Small intestine (tissue), 7 donors: ENCODE measurements around the gene MVP. TPM values are rescaled to one million over a fixed set of nuclear protein-coding genes. Genes with fewer than 3 reads are reported as not detected.
A peak's percentile ranks its signal among the peaks of the same experiment; 100 is the strongest.
"Not testable (repeated sequence)": the region's sequence is repeated elsewhere in the genome, so short reads cannot be mapped to it uniquely, and the experiment has no call there.

Source experiments
- DNase-seq, 2 donors: peaks; one replicate each; pipeline versions ENCODE4 v3.0.0 to v3.0.0-alpha.2; 2013
- FAIRE-seq: peaks from 2 replicates; lab custom pipeline; 2012; peaks lifted over from hg19 to GRCh38; lab: Jason Lieb, UNC
- H3K27ac ChIP-seq, 3 donors: one replicate each; pipeline ENCODE4 v1.5.1; 2013; ENCODE audit warnings: low read length in 2 of 3, mild to moderate bottlenecking in 2 of 3, control low read depth in 1 of 3, inconsistent platforms in 1 of 3, low read depth in 1 of 3, moderate library complexity in 1 of 3
- H3K27me3 ChIP-seq, 3 donors: one replicate each; pipeline ENCODE4 v1.6.1; 2013; ENCODE audit warnings: low read length in 3 of 3, inconsistent platforms in 1 of 3; ENCODE audit not compliant: control insufficient read depth in 3 of 3, insufficient read depth in 3 of 3
- H3K36me3 ChIP-seq, 3 donors: one replicate each; pipeline ENCODE4 v1.6.1; 2013; ENCODE audit warnings: low read length in 3 of 3, inconsistent platforms in 1 of 3, low read depth in 1 of 3, mild to moderate bottlenecking in 1 of 3, moderate library complexity in 1 of 3; ENCODE audit not compliant: control insufficient read depth in 3 of 3, insufficient read depth in 2 of 3
- H3K4me1 ChIP-seq, 3 donors: one replicate each; pipeline ENCODE4 v1.6.1; 2013; ENCODE audit warnings: low read length in 2 of 3, inconsistent platforms in 1 of 3, low read depth in 1 of 3, mild to moderate bottlenecking in 1 of 3, moderate library complexity in 1 of 3; ENCODE audit not compliant: control insufficient read depth in 3 of 3, insufficient read depth in 2 of 3
- H3K4me3 ChIP-seq, 3 donors: one replicate each; pipeline ENCODE4 v1.5.1; 2013; ENCODE audit warnings: low read length in 3 of 3, control low read depth in 1 of 3, inconsistent platforms in 1 of 3, low read depth in 1 of 3, mild to moderate bottlenecking in 1 of 3, moderate library complexity in 1 of 3
- H3K9me3 ChIP-seq, 2 donors: one replicate each; pipeline ENCODE4 v1.6.1; 2013; ENCODE audit warnings: low read depth in 1 of 2, low read length in 1 of 2; ENCODE audit not compliant: control insufficient read depth in 2 of 2, insufficient read depth in 1 of 2
- WGBS, 3 donors: extraction: QIAGEN DNeasy Blood & Tissue Kit; methylation state at CpG; one replicate each; pipeline ENCODE4 v1.1.7; 2013; 5-methylcytosine and 5-hydroxymethylcytosine counted together
- polyA plus RNA-seq, 4 donors: library from polyadenylated mRNA; stranded (reverse) in 3 of 4; unstranded in 1 of 4; fragments of 200-250 nt in 3 of 4; fragments of 120-200 nt in 1 of 4; gene quantifications; one replicate each; pipeline versions ENCODE4 v1.2.1 to v1.2.3, GENCODE V29; 2013
- donor health status: healthy with polysubstance abuse.
- donor health status: control.
- donor health status: control.
- donor health status: Bipolar disorder and iron deficiency.
- donor health status: healthy.

Gene MVP
- polyA plus RNA-seq, 4 donors, result 175 to 558 (median 292) TPM

DNA sequence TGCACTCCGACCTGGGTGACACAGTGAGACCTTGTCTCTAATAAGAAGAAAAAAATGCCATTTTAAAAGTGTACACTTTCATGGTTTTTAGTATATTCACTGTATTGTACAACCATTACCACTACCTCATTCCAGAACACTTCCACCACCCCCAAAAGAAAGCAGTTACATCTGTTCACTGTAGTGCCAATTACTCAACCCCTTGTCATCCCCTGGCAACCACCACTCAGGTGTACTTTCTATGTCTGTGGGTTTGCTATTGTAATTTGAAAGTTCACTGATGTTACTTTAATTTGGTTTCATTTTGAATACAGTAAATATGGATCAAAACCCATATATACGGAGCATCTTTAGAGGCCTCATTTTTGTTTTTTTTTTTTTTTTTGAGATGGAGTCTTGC, 36.1 kb upstream of the MVP start:
- no peak for DNase-seq
- Histone ChIP-seq H3K4me3 (no peak overlapping the region), H3K9me3 (peaks cover 0 to 7% of the 10 kb centered on the region in 2 donors), H3K27ac (no peak overlapping the region), H3K36me3 (peaks cover 0 to 6% (median 0%) of the 10 kb centered on the region in 3 donors), H3K27me3 (no peaks in the 10 kb centered on the region), H3K4me1 (no peaks in the 10 kb centered on the region)
- no peak for FAIRE-seq
- 89 to 94% (median 91%) methylated on average over 2 of the region's 2 CpGs for WGBS, 3 donors

DNA sequence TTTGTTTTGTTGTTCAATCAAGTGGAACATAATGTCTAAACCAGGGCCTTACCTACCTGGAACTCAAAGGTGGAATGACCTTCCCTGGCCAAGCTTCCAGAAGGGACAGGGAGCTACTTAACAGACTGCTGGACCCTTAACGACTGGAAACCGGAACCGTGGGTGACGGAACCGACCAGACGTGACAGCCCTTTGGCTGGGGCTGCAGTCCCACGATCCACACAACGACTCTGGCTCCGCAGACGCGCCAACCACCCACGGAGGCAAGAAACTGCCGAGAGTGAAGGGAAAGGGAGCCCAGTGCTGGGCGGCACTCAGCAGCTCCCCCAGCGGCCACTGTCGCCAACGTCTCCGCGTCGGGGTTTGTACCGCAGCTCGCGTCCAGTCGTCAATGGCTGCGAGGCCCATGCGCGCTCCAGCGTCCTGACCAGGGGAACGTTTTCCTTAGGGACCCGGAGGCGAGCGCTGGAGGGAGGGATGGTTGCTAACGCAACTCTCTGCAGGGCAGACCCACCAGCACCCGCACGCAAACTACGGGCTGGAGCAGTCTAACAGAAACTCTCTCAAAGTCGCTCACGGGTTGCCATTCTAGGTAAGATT, 35.3 kb upstream of the MVP start:
- Histone ChIP-seq H3K9me3 (peaks cover 0 to 7% of the 10 kb centered on the region in 2 donors), H3K4me1 (peaks cover 0 to 4% (median 0%) of the 10 kb centered on the region in 3 donors), H3K27ac (peak overlapping the region in 1 of 3 donors; percentile 40), H3K36me3 (peaks cover 0 to 3% (median 0%) of the 10 kb centered on the region in 3 donors), H3K4me3 (no peak overlapping the region), H3K27me3 (no peaks in the 10 kb centered on the region)
- DNase-seq, result peak in 1 of 2 donors; percentile 76
- WGBS, 3 donors, result 17 to 66% (median 58%) methylated on average over 38 of the region's 38 CpGs
- no peak for FAIRE-seq

DNA sequence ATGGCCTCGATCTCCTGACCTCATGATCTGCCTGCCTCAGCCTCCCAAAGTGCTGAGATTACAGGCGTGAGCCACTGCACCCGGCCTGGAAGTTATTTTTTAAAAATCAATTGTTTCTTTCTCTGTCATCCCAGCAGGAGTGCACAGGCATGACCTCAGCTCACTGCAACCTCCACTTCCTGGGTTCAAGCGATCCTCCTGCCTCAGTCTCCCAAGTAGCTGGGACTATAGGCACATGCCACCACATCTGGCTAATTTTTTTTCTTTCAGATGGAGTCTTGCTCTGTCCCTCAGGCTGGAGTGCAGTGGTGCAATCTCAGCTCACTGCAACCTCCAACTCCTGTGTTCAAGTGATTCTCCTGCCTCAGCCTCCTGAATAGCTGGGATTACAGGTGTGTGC, 33.1 kb upstream of the MVP start:
- WGBS, 3 donors, result 84 to 89% (median 87%) methylated on average over 4 of the region's 4 CpGs
- H3K27ac ChIP-seq, H3K27me3 ChIP-seq, H3K36me3 ChIP-seq, H3K4me3 ChIP-seq, FAIRE-seq, H3K4me1 ChIP-seq, DNase-seq, H3K9me3 ChIP-seq: not testable (repeated sequence)

DNA sequence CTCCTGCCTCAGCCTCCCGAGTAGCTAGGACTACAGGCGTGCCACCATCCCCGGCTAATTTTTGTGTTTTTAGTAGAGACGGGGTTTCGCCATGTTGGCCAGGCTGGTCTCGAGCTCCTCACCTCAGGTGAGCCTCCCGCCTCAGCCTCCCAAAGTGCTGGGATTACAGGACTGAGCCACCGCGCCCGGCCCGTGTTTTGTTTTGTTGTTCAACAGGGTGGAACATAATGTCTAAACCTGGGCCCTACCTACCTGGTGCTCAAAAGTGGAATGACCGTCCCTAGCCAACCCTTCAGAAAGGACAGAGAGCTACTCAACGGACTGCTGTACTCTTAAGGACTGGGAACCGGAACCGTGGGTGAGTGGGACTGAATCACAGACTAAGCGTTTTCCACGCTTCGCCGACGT, 30.5 kb upstream of the MVP start:
- no peak for DNase-seq
- Histone ChIP-seq H3K4me1 (peaks cover 0 to 6% (median 0%) of the 10 kb centered on the region in 3 donors), H3K27ac (peak overlapping the region; percentile 81 to 87 (median 81)), H3K4me3 (peak overlapping the region in 2 of 3 donors; percentile 59 to 61), H3K27me3 (no peaks in the 10 kb centered on the region), H3K9me3 (no peaks in the 10 kb centered on the region), H3K36me3 (no peaks in the 10 kb centered on the region)
- no peak for FAIRE-seq
- 70 to 72% (median 71%) methylated on average over 20 of the region's 20 CpGs for WGBS, 3 donors

DNA sequence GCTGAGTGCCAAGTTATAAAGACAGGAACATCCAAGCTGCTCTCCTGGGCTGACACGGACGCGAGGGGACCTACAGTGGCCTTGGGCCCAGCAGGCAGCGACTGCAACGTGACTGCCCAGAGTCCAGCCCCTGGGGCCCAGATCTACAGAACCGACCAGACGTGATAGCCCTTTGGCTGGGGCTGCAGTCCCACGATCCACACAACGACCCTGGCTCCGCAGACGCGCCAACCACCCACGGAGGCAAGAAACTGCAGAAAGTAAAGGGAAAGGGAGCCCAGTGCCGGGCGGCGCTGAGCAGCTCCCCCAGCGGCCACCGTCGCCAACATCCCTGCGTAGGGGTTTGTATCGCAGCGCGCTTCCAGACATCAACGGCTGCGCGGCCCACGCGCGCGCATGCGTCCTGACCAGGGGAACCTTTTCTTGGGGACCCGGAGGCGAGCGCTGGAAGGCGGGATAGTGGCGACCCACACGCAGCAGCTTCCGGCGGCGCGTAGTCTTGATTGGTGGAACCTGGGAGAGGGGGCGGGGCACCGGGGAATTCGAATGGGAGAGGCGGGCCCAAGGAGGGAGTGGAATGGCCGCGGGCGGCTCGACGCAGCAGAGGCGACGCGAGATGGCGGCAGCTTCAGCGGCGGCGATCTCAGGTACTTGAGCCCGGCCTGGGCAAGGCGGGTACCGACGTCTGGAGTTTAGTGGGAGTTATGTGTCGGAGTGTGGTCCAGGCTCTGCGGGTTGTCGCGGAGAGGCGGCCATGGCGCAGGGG, 29.9 kb upstream of the MVP start, which contains the start of gene KIF22:
Gene KIF22, plus strand, starts transcription at position 569 of the 766 bp plus-strand sequence. Its CDS starts 9 bp downstream, at position 578.
- Histone ChIP-seq H3K27ac (peak within 1 kb of the TSS; percentile 81 to 88 (median 87)), H3K4me3 (peak within 1 kb of the TSS; percentile 93 to 99 (median 96)), H3K4me1 (peaks cover 0 to 6% (median 0%) of the 10 kb centered on the region in 3 donors), H3K36me3 (no peaks in the 10 kb centered on the region), H3K9me3 (no peaks in the 10 kb centered on the region), H3K27me3 (no peaks in the 10 kb centered on the region)
- WGBS, 3 donors, result 0 to 1% (median 0%) methylated on average over 61 to 67 of the region's 67 CpGs
- peak; percentile 99 to 100 for DNase-seq
- FAIRE-seq, result no peak

DNA sequence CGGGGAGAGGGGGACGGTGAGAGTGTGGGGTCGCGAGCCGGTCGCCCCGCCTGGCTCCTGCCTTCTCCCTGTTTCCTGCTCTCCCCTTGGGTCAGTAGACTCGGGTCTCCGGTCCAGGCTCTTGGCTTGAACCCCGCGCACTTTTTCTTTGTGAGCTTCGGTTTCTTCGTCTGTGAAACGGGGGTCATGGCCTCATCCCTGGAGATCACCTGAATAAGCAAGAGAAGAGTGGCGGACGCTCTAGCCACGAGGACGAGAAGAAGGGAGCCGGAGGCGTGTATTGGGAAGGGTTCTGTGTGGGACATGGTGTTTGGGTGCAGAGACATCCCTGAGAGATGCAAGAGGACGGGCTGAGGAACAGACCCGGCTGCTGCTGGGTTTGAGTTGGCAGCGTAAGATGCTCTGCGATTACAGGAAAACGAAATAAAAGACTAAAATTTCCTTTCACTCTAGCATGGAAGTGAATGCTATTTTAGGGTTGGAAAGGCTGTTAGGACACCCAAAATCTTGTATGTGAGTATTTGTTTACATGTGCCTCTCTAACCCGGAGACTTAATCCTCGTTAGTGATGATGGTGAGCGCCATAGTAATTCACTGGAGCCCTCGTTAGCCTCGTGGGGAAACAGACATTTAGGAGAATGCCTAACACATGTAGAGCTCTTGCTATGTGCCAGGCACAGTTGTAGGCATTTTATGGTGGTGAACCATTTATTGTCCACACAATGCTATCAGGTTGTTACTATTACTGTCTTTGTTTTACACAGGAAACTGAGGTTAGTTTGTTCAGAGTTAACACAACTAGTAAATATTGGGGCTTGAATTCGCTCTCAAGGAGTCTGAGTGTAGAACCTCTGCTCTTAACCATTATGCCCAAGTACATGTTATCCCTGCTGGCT, 29.1 kb upstream of the MVP start:
- Histone ChIP-seq H3K27me3 (no peaks in the 10 kb centered on the region), H3K27ac (peak overlapping the region; percentile 65 to 88 (median 79)), H3K4me1 (peaks cover 0 to 6% (median 0%) of the 10 kb centered on the region in 3 donors), H3K4me3 (peak overlapping the region; percentile 93 to 99 (median 96)), H3K36me3 (peaks cover 0 to 2% (median 0%) of the 10 kb centered on the region in 3 donors), H3K9me3 (no peaks in the 10 kb centered on the region)
- WGBS, 3 donors, result 1 to 2% (median 1%) methylated on average over 23 to 31 of the region's 31 CpGs
- FAIRE-seq, result no peak
- no peak for DNase-seq

DNA sequence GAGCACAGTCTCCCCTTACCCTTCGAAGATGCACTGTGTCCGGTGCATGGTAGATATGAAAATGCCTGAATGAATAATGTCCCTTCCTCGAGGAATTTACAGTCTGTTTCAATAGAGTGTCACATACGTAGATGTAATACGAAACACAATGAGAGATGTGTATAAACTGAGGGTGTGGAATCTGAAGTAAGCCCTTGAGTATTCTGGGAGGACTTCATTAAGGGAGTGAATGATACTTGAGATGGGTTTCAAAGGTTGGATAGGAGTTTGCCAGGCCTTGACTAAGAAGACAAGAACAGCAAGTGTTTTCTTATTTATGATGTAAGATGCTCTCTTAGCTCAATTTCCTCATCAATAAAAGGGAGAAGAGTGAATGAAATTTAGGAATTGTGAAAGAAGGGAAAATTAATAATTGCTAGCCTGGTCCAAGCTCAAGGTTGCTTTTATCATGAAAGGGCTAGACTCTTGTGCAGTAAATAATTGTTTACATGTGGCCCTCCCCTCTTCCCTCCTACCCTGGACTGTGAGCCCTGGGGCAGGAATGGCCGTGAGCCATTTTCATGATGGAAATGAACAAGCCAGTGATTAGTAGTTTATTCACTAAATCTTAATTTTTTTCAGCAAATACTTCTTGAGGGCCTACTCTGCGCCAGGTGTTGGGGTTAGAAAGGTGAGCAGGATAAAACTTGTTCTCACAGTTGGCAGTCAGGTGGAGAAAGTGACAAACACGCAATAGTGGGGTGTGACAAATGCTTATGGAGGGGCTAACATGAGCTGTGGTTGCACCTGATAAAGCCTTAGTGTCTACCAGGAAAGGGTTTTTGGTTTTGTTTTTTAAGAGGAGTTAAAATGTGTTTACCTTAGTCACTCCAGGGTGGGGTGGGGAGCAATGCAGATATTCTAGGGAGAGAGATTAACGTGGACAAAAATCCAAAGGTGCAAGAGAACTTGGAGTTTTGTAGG, 28.1 kb upstream of the MVP start:
- no peaks in the 10 kb centered on the region for H3K27me3 ChIP-seq
- H3K36me3 ChIP-seq, result peaks cover 0 to 12% (median under 1%) of the 10 kb centered on the region in 3 donors
- no peak for FAIRE-seq
- H3K4me1 ChIP-seq, result peaks cover 0 to 6% (median 0%) of the 10 kb centered on the region in 3 donors
- WGBS, 3 donors, result 50 to 60% (median 54%) methylated on average over 9 of the region's 9 CpGs
- DNase-seq, result no peak
- H3K9me3 ChIP-seq, result no peaks in the 10 kb centered on the region
- no peak overlapping the region for H3K27ac ChIP-seq
- peak overlapping the region in 2 of 3 donors; percentile 93 to 99 for H3K4me3 ChIP-seq
